Smooth muscle cell (in vitro differentiated cells): ENCODE measurements around the gene DNAH2. TPM values are rescaled to one million over a fixed set of nuclear protein-coding genes. Genes with fewer than 3 reads are reported as not detected.

Experiments
- DNase-seq: peaks from one replicate; lab custom pipeline; 2025; ENCODE audit not compliant: unreplicated experiment; lab: John Stamatoyannopoulos, UW
- H2AFZ ChIP-seq: fragments of 200-600 bp; sonication (generic); 2 replicates; pipeline ENCODE4 v1.6.0; 2016; ENCODE audit warnings: antibody characterized with exemption, low read depth, mild to moderate bottlenecking
- H3F3A ChIP-seq: fragments of 200-600 bp; sonication (generic); 2 replicates; pipeline ENCODE4 v1.6.0; 2017; ENCODE audit warnings: antibody characterized with exemption, low read depth
- H3K27ac ChIP-seq: fragments of 200-600 bp; sonication (generic); 2 replicates; pipeline ENCODE4 v1.5.1; 2016; ENCODE audit warnings: low read depth, mild to moderate bottlenecking
- H3K27me3 ChIP-seq: fragments of 200-600 bp; sonication (generic); 2 replicates; pipeline ENCODE4 v1.6.1; 2016; ENCODE audit warnings: low read depth, mild to moderate bottlenecking
- H3K36me3 ChIP-seq: fragments of 200-600 bp; sonication (generic); 2 replicates; pipeline ENCODE4 v1.5.1; 2016; ENCODE audit warnings: low read depth
- H3K4me1 ChIP-seq: fragments of 200-600 bp; sonication (generic); 2 replicates; pipeline ENCODE4 v1.5.1; 2016; ENCODE audit warnings: low read depth
- H3K4me2 ChIP-seq: fragments of 200-600 bp; sonication (generic); 2 replicates; pipeline ENCODE4 v1.6.0; 2016; ENCODE audit warnings: mild to moderate bottlenecking
- H3K4me3 ChIP-seq: fragments of 200-600 bp; sonication (generic); 2 replicates; pipeline ENCODE4 v1.5.1; 2016; ENCODE audit warnings: mild to moderate bottlenecking
- H3K79me2 ChIP-seq: fragments of 200-600 bp; sonication (generic); 2 replicates; pipeline ENCODE4 v1.6.0; 2016; ENCODE audit warnings: low read depth, mild to moderate bottlenecking
- H3K9ac ChIP-seq: fragments of 200-600 bp; sonication (generic); 2 replicates; pipeline ENCODE4 v1.6.0; 2016; ENCODE audit warnings: low read depth
- H3K9me3 ChIP-seq: fragments of 200-600 bp; sonication (generic); replicated peaks from 2 replicates; pipeline ENCODE4 v1.5.1; 2016; ENCODE audit warnings: low read depth
- H4K20me1 ChIP-seq: fragments of 200-600 bp; sonication (generic); 2 replicates; pipeline ENCODE4 v1.6.0; 2016; ENCODE audit warnings: low read depth
- WGBS: methylation state at CpG from one replicate; pipeline ENCODE4 v1.1.7; 2016; ENCODE audit warnings: low lambda C conversion rate; 5-methylcytosine and 5-hydroxymethylcytosine counted together
- polyA plus RNA-seq: library from polyadenylated mRNA; unstranded; fragments of >200 nt; fragmentation: Nextera tagmentation; extraction: Ambion mirVana; gene quantifications from 2 replicates; pipeline ENCODE4 v1.2.1, GENCODE V29; 2016
- total RNA-seq: library from RNA; depleted of rRNA; stranded (reverse); fragments of >200 nt; gene quantifications from 2 replicates; pipeline ENCODE4 v1.2.3, GENCODE V29; 2014
- TF ChIP-seq, protein P1 (sequence below): fragments of 200-600 bp; sonication (generic); IDR thresholded peaks from 2 replicates; pipeline ENCODE4 v1.5.1; 2017; ENCODE audit warnings: borderline replicate concordance, mild to moderate bottlenecking, antibody characterized with exemption; ENCODE audit not compliant: insufficient read depth, poor library complexity, severe bottlenecking

Gene DNAH2
- total and polyA plus RNA-seq, 2 experiments from 2014 or later = not detected

- WGBS = 58% methylated on average over 20 of the region's 20 CpGs
- no peak overlapping the region for H3K27ac ChIP-seq
- H3K79me2 ChIP-seq = no peaks in the 10 kb centered on the region
- H3F3A ChIP-seq = no peaks in the 10 kb centered on the region
- no peaks in the 10 kb centered on the region for H3K4me1 ChIP-seq
- no peak overlapping the region for H3K4me3 ChIP-seq
- H3K27me3 ChIP-seq = no peaks in the 10 kb centered on the region
- no peaks in the 10 kb centered on the region for H3K9me3 ChIP-seq
- no peak overlapping the region for H2AFZ ChIP-seq
- no peak for DNase-seq
- H4K20me1 ChIP-seq = no peaks in the 10 kb centered on the region
- TF ChIP-seq, protein P1, sequence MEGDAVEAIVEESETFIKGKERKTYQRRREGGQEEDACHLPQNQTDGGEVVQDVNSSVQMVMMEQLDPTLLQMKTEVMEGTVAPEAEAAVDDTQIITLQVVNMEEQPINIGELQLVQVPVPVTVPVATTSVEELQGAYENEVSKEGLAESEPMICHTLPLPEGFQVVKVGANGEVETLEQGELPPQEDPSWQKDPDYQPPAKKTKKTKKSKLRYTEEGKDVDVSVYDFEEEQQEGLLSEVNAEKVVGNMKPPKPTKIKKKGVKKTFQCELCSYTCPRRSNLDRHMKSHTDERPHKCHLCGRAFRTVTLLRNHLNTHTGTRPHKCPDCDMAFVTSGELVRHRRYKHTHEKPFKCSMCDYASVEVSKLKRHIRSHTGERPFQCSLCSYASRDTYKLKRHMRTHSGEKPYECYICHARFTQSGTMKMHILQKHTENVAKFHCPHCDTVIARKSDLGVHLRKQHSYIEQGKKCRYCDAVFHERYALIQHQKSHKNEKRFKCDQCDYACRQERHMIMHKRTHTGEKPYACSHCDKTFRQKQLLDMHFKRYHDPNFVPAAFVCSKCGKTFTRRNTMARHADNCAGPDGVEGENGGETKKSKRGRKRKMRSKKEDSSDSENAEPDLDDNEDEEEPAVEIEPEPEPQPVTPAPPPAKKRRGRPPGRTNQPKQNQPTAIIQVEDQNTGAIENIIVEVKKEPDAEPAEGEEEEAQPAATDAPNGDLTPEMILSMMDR = no peak
- H3K4me2 ChIP-seq = no peak overlapping the region
- H3K9ac ChIP-seq = no peak overlapping the region
- no peaks in the 10 kb centered on the region for H3K36me3 ChIP-seq
These were observed 106.0 kb downstream of the DNAH2 start for GRCh38 chr17:7823581-7824001.

- Histone ChIP-seq H2AFZ (no peak overlapping the region), H3F3A (no peaks in the 10 kb centered on the region), H3K4me1 (no peaks in the 10 kb centered on the region), H3K9ac (no peak overlapping the region), H3K27ac (no peak overlapping the region), H4K20me1 (no peaks in the 10 kb centered on the region), H3K36me3 (no peaks in the 10 kb centered on the region), H3K27me3 (no peaks in the 10 kb centered on the region), H3K9me3 (no peaks in the 10 kb centered on the region), H3K79me2 (no peaks in the 10 kb centered on the region), H3K4me2 (no peak overlapping the region), H3K4me3 (no peak overlapping the region)
- TF ChIP-seq, protein P1 = no peak
- DNase-seq = no peak
- 93% methylated on average over 9 of the region's 9 CpGs for WGBS
These were observed 106.7 kb downstream of the DNAH2 start for GRCh38 chr17:7824021-7824924.

DNA sequence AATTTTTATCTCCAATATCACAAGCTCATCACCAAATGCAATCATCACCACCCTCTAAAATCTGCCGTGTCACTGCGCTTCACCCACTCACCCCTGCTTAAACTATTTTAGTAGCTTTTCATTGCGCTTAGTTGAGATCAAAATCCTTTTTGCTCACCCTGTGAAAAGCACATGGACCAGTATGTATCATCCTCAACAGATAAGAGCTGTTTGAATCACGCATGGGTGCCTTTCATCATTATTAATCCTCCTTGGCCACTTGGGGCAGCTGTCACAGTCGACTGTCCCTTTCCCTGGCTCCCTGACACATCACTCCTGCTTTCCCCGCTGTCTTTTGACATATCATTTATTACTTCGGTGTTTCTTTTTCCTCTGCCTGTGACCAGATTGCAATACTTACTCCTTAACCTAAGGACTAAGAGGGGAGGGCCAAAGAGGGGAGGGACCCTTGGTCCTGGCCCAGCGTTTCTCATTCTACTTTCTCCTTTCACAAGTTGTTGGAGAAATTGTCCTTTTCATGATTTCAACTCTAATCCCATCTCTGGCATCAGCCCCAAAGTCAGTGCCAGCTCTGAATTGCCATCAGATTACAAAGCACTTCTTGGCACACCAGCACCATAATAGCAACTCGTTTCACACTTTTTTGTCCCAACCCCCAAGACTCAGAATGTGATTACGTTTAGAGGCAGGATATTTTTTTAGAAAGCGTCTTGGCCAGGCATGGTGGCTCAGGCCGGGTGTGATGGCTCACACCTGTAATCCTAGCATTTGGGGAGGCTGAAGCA, 107.9 kb downstream of the DNAH2 start:
- no peaks in the 10 kb centered on the region for H4K20me1 ChIP-seq
- no peaks in the 10 kb centered on the region for H3F3A ChIP-seq
- no peak overlapping the region for H3K27ac ChIP-seq
- no peaks in the 10 kb centered on the region for H3K9me3 ChIP-seq
- no peak overlapping the region for H3K4me2 ChIP-seq
- H3K36me3 ChIP-seq = no peaks in the 10 kb centered on the region
- no peaks in the 10 kb centered on the region for H3K79me2 ChIP-seq
- DNase-seq = no peak
- WGBS = 56% methylated on average over 12 of the region's 12 CpGs
- H3K9ac ChIP-seq = no peak overlapping the region
- TF ChIP-seq, protein P1 = no peak
- no peak overlapping the region for H3K4me3 ChIP-seq
- no peak overlapping the region for H2AFZ ChIP-seq
- no peaks in the 10 kb centered on the region for H3K4me1 ChIP-seq
- H3K27me3 ChIP-seq = no peaks in the 10 kb centered on the region
